SK-N-MC (cell line): ENCODE measurements around the gene GALNTL6.

Experiments
- DNase-seq: peaks from one replicate; pipeline ENCODE4 v3.0.0-alpha.2; 2011; ENCODE audit warnings: low read depth, low spot score
- H3K27ac ChIP-seq: fragments of 200-600 bp; sonication (generic); 2 replicates; pipeline ENCODE4 v1.5.1; 2016; ENCODE audit warnings: mixed run types
- H3K36me3 ChIP-seq: fragments of 200-600 bp; sonication (generic); 2 replicates; pipeline ENCODE4 v1.6.1; 2017; ENCODE audit warnings: antibody characterized with exemption, low read length, mixed read lengths; ENCODE audit not compliant: insufficient read depth
- H3K4me3 ChIP-seq: fragments of 200-600 bp; sonication (generic); 2 replicates; pipeline ENCODE4 v1.5.1; 2016
- H3K9ac ChIP-seq: fragments of 200-600 bp; sonication (generic); 2 replicates; pipeline ENCODE4 v1.8.0; 2017; ENCODE audit warnings: mixed run types, mixed read lengths; ENCODE audit not compliant: insufficient read length
- H3K9me3 ChIP-seq: fragments of 200-600 bp; sonication (generic); 2 replicates; pipeline ENCODE4 v1.6.1; 2017; ENCODE audit warnings: low read depth, mild to moderate bottlenecking, antibody characterized with exemption, low read length, moderate library complexity, mixed read lengths
- EZH2 ChIP-seq: fragments of 200-600 bp; sonication (generic); IDR thresholded peaks from one replicate; pipeline ENCODE4 v1.6.1; 2017; ENCODE audit warnings: antibody characterized with exemption
- FOXP2 ChIP-seq: optimal IDR thresholded peaks from 2 replicates; pipeline ENCODE3; 2011; ENCODE audit warnings: mild to moderate bottlenecking, moderate library complexity; ENCODE audit not compliant: insufficient read depth; ENCODE audit errors: extremely low read length, control extremely low read depth
- POLR2AphosphoS5 ChIP-seq: IDR thresholded peaks from 2 replicates; pipeline ENCODE4 v1.6.1; 2012; ENCODE audit warnings: mild to moderate bottlenecking, low read depth, low read length, borderline replicate concordance

The GALNTL6 gene

DNA sequence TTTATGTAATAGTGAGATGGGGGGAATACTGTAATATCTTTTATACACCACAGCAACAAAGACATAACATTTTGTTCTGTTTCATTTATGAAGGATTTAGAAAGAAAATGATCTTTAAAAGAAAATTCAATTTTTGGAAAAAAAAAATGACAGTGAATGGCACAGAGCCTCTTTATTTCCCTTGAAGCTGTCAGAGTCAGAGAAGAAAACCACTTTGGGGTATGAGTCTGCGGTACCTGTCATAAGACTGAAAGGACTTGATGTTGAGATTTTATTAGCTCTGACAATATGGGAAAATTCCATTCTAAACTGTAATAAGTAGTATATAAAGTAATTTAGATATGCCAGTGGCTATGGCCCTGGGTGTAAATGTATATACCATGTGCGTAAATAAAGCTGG, 134.8 kb downstream of the GALNTL6 start:
- no peak for TF ChIP-seq FOXP2
- no peak overlapping the region for H3K9ac ChIP-seq
- H3K9me3 ChIP-seq = no peaks in the 10 kb centered on the region
- no peak overlapping the region for H3K4me3 ChIP-seq
- H3K27ac ChIP-seq = no peak overlapping the region
- DNase-seq = no peak
- no peaks in the 10 kb centered on the region for H3K36me3 ChIP-seq

DNA sequence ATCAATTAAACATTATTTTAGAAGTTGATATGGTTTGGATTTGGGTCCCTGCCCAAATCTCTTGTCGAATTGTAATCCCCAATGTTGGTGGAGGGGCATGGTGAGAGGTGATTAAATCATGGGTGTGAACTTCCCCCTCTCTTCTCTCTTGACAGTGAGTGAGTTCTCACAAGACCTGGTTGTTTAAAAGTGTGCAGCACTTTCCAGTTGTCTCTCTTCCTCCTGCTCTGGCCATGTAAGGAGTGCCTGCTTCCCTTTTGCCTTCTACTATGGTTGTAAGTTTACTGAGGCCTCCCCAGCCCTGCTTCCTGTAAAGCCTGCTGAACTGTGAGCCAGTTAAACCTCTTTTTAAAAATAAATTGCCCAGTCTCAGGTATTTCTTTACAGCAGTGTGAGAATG, 141.4 kb downstream of the GALNTL6 start:
- no peak for TF ChIP-seq EZH2
- TF ChIP-seq FOXP2 = no peak
- no peak for TF ChIP-seq POLR2AphosphoS5
- Histone ChIP-seq H3K36me3 (no peaks in the 10 kb centered on the region), H3K4me3 (no peak overlapping the region), H3K9ac (no peak overlapping the region), H3K9me3 (no peaks in the 10 kb centered on the region), H3K27ac (no peak overlapping the region)
- no peak for DNase-seq

DNA sequence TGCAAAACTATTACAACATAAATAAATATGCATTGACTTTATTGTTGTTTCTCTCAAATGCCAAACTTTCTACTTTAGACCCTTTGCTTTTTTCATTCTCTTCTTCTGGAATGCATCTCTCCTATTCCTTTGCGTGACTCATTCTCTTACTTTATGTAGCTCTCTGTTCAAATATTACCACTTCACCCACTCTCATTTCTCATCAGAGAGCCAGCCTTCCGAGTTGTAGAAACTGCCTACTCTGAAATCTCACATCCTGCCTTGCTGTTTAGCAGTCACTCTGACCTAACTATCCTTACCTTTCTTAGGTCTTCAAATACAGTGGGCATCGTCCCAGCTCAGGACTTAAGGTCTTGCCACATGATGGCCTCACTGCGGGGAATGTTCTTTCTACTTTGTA, 143.5 kb downstream of the GALNTL6 start:
- Histone ChIP-seq H3K9me3 (no peaks in the 10 kb centered on the region), H3K27ac (no peak overlapping the region), H3K4me3 (no peak overlapping the region), H3K36me3 (no peaks in the 10 kb centered on the region), H3K9ac (no peak overlapping the region)
- no peak for DNase-seq
- TF ChIP-seq POLR2AphosphoS5 (no peak), FOXP2 (no peak), EZH2 (no peak)

- no peak overlapping the region for H3K9ac ChIP-seq
- no peak overlapping the region for H3K27ac ChIP-seq
- no peaks in the 10 kb centered on the region for H3K9me3 ChIP-seq
- H3K36me3 ChIP-seq = no peaks in the 10 kb centered on the region
- no peak for DNase-seq
- no peak overlapping the region for H3K4me3 ChIP-seq
- TF ChIP-seq EZH2 = no peak
- TF ChIP-seq FOXP2 = no peak
- no peak for TF ChIP-seq POLR2AphosphoS5
These were observed 148.9 kb downstream of the GALNTL6 start for GRCh38 chr4:171962110-171962509.

DNA sequence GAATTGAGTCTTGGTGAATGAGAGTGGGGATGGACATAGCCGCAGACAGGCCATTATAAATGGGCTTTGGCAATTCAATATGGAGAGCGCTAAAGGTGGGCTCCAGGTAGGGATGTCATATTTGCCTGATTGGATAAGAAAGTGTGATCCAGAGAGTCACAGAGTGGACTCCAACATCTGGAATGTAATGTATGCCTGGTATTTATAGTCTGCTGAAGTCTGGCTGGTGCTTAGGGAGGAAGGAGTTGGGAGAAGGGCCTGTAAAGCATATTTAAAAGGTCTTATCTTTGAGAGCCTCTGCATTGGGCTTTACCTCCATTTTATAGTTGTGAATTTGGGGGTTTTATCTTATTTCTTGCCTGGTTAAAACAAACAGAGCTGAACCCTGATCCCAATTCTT, 153.2 kb downstream of the GALNTL6 start:
- Histone ChIP-seq H3K27ac (no peak overlapping the region), H3K36me3 (no peaks in the 10 kb centered on the region), H3K9ac (no peak overlapping the region), H3K9me3 (no peaks in the 10 kb centered on the region), H3K4me3 (no peak overlapping the region)
- no peak for TF ChIP-seq EZH2
- no peak for TF ChIP-seq FOXP2
- no peak for TF ChIP-seq POLR2AphosphoS5
- DNase-seq = no peak

DNA sequence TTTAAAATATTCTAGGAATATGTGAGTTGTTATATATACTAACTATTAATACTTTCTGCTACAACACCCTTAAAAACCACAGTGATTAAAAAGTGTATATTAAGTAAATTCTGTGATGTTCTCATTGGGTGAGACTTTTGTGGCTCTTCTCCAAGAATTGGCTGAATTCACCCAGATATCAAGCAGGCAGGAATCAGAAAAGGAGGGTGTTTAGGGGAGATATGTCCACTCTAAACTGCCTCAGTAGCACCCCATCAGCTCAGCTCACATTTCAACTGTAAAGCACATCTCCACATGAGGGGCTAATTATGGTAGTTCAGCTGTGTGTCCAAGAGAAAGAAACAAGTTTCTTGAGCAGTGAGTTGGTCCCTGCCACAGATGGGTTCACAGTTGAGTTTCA, 165.0 kb downstream of the GALNTL6 start:
- no peak overlapping the region for H3K27ac ChIP-seq
- no peak for DNase-seq
- no peak overlapping the region for H3K4me3 ChIP-seq
- TF ChIP-seq POLR2AphosphoS5 (no peak), EZH2 (no peak), FOXP2 (no peak)
- no peak overlapping the region for H3K9ac ChIP-seq
- no peaks in the 10 kb centered on the region for H3K36me3 ChIP-seq
- no peaks in the 10 kb centered on the region for H3K9me3 ChIP-seq

GRCh38 chr4:171979461-171979860, 166.3 kb downstream of the GALNTL6 start:
- DNase-seq = no peak
- Histone ChIP-seq H3K4me3 (no peak overlapping the region), H3K9me3 (no peaks in the 10 kb centered on the region), H3K36me3 (no peaks in the 10 kb centered on the region), H3K27ac (no peak overlapping the region), H3K9ac (no peak overlapping the region)
- TF ChIP-seq EZH2 = no peak
- TF ChIP-seq FOXP2 = no peak
- no peak for TF ChIP-seq POLR2AphosphoS5

- no peak overlapping the region for H3K27ac ChIP-seq
- H3K9me3 ChIP-seq = no peaks in the 10 kb centered on the region
- no peak for DNase-seq
- H3K4me3 ChIP-seq = no peak overlapping the region
- no peak overlapping the region for H3K9ac ChIP-seq
- H3K36me3 ChIP-seq = no peaks in the 10 kb centered on the region
- TF ChIP-seq EZH2 (no peak), POLR2AphosphoS5 (no peak), FOXP2 (no peak)
These were observed 168.0 kb downstream of the GALNTL6 start for GRCh38 chr4:171981185-171981584.
